Stimulated activated naive CD8-positive, alpha-beta T cell treated with anti-CD3 and anti-CD28 coated beads, Interleukin-15, Interleukin-2, amounts not matched to agents 100 U/mL and 50 U/mL, for 24 hours (primary cell): ENCODE measurements around the gene WASHC2C.
"Not testable (repeated sequence)": the region's sequence is repeated elsewhere in the genome, so short reads cannot be mapped to it uniquely, and the experiment has no call there.

ENCODE experiments used
- ATAC-seq: fragments of 150-1000 bp; cut with Tn5 transposase; one replicate; pipeline ENCODE4 v1.10.0; 2021
- DNase-seq: peaks from one replicate; pipeline ENCODE4 v3.0.0; 2021

Gene WASHC2C

DNA sequence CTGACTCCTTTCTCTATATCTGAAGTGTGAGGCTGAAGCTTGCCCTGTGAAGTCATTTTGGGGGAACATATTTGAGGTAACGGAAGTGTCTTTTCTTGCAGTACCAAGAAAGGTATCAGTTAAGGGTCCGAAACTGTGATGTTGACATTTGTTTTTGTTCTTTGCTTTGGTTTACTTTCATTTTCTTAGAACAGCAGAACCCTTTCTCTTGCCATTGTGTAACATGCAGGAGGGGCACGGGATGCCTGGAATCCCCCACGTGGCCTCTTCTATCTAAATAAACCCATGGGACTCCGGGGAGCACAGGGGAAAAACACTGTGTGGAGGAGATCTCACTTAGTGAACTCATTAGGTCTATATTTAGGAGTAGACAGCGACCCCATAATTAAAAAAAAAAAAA is 34.6 kb downstream of the WASHC2C start:
- ATAC-seq, DNase-seq: not testable (repeated sequence)

DNA sequence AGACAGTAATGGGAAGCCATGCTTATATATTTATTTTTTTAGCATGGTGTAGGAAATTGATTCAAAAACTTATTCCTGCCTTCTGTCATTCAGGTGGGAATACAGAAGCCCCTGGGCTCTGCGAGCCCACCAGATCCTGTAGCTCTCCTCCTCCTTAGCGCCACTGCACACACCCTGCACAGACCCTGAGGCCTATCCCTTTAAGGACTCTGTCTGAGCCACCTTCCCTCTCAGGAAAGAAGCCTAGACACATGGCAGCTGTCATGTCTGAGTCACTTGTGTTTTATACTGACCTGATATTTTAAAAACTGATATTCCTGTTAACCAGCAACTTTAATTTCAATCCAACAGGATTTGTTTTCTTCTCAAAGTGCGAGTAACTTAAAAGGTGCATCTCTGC is 36.0 kb downstream of the WASHC2C start:
- not testable (repeated sequence) for ATAC-seq, DNase-seq

DNA sequence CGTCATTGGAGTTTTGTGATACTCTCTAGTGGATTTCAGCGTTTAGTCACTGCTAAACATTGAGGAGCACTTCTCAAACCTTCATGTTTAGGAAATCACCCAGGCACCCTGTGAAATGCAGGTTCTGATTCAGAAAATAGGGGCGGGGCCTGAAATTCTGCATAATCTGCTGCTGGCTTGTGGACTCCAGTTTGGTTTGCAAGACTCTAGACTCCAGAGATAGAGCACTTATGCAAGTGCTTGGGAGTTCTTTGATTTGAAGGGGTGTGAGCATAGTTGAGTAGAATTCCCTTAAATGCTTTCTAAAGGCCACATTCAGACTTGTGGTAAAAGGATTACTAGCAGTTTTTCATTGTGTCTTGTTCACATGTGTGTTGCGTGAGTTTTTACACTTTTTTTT is 41.3 kb downstream of the WASHC2C start:
- DNase-seq, ATAC-seq: not testable (repeated sequence)

DNA sequence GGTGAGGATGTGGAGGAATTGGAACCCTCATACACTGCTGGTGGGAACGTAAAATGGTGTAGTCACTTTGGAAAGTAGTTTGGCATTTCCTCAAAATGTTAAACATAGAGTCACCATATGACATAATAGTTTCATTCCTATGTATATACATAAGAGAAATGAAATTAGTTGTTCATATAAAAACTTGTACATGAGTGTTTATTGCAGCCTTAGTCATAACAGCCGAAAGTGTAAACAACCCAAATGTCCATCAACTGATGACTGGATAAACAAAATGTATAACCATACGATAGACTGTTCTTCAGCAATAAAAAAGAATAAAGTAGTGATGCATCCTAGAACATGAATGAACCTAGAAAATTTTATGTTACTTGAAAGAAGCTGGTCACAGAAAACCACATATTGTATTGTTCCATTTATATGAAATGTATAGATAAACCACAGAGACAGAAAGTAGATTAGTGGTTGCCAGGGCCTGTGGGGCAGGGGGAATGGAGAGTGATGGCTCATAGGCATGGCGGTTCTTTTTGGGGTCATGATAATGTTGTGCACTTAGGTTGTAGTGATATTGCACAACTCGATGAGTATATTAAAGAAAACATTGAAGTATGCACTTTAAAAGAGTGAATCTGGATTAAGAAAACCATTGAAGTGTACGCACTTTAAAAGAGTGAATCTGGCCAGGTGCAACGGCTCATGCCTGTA is 44.8 kb downstream of the WASHC2C start:
- DNase-seq = not testable (repeated sequence)
- peak; percentile 46 for ATAC-seq

DNA sequence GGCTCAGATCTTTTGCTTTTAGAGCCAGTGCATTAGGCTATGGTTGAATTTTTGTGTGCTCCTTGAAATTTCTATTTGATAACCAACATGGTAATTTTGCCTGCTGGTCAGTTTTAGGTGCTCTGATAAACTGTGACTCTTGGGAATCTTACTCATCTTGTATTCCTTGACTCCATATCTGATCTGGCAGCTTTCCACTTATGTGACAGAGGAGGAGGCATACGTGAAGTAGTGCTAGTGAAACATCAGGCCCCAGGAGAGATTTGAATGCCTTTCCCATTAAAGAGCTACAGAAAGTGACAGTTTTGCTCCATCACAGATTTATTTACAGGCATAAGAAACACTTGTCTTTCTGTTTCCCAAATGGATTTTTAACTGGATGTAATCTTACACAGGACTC is 59.2 kb downstream of the WASHC2C start:
- not testable (repeated sequence) for ATAC-seq, DNase-seq

DNA sequence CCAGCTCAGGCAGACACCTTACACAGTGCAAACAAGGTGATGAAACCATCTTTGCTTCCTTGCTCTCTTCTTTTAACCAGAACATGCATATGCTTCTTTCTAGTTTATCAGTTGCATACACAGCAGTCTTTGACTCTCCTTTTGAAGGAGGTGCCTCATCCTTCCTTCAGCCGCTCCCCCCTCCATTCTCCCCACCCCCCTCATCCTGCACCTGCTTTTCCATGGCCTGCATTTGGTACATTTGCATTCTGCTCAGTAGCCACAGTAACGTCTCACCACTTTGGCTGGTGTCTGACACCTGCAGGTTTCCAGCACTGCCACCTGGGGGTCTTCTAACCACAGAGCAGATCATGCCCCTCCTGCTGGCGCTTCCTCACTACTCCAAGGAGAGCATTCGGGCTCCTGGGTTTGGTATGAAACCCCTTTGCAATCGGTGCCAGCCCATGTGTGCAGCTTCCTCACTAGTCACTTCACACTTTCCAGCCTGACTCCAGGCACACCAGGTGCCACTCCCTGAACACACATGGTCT is 60.2 kb downstream of the WASHC2C start:
- ATAC-seq, DNase-seq: not testable (repeated sequence)

DNA sequence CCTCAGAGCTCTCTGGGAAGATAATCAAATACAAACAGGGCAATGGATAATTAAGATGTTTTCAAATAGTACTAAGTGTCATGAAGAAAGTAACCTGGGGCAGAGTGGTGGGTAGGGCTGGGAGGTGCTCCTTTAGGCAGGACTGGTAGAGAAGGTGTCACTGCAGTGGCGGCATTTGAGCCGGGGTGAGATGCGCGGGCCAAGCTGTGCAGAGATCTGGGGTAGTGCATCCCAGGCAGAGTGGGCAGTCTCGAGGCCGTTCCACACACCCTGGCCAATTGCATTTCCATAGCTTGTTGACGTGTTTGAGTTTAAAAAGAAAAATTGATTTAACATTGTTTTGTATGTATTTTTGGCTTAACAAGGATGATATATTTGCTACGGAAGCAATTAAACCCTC is 62.9 kb downstream of the WASHC2C start:
- not testable (repeated sequence) for DNase-seq, ATAC-seq

DNA sequence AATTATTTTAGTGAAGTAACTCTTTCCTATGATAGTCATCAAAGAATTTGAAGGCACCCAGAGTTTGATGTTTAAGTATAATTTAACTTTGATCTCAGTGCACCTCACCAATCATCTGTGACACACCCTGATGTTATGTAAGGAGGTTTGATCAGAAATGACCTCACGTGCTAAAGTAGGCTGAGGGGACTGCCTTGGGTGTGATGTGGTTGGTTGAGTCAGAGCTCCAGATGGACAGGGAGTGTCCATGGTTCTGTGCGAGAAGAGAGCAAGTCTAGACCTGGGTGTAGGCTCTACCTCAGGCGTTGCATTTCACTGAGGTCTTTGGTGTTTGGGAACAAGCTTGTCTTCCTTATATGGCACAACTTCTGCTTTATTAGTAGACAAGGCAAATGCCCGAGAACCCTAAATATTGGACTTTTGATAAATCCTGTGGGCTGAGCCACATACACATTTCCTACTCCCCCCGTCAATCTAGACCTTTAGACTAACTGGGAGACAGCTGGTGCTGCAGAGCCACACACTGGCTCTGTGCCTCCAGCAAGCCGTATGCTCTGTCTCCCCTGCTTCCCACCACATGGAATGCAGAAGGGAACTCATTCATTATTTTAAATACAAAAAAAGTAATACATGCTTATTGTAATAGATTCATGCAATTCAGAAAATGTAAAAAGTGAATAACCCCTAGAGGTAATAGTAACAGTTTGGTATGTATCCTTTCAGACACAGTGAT is 63.8 kb downstream of the WASHC2C start:
- ATAC-seq, DNase-seq: not testable (repeated sequence)

DNA sequence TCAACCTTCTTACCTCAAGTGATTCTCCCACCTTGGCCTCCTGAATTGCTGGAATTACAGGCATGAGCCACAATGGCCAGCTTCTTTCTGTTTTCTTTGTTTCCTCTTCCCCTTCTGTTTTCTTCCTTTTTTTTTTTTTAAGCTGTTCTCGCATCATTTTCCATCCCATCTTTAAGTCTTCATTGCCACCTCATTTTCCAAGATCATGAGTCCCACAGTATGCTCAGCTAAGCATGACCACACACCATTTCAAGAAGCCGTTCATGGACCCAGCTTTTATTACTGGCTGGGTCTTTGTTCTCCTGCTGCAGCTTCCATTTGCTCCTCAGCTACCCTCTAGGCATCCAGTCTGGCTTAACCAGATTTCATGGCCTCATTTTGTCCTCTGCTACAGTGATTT is 67.7 kb downstream of the WASHC2C start:
- ATAC-seq, DNase-seq: not testable (repeated sequence)

DNA sequence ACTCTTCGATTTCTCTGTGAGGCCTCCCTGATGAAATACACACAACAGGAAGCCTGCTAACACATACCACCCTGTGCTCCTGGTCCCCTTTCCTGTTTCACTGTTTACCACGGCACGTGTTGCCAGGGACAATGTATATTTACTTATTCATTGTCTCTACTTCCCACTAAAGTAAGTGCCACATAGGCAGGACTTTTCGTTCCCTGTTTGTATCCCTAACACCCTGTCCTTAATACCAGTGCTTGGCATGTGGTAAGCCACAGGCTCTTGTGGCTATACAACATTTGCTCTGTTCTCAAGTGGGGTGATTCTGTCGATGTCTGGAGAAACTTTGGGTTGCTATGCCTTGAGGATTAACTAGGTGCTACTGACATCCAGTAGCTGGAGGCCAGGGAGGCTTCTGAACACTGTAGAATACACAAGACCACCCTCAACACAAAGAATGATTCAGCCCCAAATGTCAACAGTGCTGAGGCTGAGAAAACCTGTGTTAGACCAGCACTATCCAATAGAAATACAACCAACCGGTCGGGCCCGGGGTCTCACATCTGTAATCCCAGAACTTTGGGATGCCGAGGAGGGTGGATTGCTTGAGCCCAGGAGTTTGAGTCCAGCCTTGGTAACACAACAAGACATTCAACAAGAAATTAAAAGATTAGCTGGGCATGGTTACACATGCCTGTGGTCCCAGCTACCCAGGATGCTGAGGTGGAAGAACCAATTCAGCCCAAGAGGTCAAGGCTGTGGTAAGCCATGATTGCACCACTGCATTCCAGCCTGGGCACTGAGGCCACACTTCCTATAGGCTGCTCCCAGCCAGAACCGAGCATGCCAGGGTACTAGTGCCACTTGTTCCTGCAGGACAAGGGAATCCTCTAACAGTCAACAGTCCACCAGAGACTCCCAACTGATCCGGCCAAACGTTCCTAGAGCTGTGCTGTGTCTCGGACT is 76.3 kb downstream of the WASHC2C start:
- not testable (repeated sequence) for ATAC-seq, DNase-seq

DNA sequence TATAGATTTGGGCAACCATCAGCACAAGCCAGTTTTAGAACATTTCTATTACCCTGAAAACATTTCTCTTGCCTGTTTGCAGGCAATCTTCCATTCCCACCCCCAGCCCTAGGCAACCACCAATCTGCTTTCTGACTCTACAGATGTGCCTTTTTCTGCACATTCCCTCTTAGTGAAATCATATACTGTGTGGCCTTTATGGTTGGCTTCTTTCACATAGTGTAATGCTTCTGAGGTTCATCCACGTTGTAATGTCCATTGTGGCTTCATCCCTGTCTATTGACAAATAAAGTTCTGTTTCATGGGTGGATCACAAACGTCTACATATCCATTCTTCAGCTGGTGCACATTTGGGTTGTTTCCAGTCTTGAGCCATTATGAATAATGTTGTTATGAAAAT is 77.9 kb downstream of the WASHC2C start:
- ATAC-seq, DNase-seq: not testable (repeated sequence)

DNA sequence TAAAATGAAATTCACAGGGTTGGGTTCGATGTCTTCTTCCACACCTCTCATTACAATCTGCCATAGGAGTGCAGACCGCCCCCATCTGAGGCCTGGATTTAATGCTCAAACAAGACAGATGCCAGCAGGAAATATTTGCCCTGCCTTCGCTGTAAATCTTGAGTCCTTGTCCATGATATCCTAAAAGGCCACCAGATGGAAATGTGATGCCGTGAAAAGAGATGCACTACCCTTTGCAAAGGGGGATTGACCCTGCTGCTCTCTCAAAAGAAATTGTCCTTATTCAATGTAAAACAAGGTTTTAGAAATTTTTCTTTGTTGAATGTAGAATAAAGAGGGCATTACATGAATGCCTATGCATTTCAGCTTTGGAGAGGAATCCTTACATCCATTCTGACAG is 82.8 kb downstream of the WASHC2C start:
- DNase-seq (no peak), ATAC-seq (no peak)

DNA sequence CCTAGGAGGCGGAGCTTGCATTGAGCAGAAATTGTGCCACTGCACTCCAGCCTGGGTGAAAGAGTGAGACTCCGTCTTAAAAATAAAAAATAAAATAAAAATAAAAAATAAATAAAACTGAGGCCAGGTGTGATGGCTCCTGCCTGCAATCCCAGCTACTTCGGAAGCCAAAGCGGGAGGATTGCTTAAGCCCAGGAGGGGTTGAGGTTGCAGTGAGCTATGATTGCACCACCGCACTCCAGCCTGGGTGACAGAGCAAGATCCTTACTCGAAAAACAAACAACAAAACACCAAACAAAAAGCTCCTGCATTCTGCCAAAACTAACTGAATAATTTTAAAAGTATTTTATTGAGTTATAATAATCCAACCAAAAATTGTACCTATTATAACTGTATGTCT is 84.0 kb downstream of the WASHC2C start:
- ATAC-seq = no peak
- DNase-seq = no peak

DNA sequence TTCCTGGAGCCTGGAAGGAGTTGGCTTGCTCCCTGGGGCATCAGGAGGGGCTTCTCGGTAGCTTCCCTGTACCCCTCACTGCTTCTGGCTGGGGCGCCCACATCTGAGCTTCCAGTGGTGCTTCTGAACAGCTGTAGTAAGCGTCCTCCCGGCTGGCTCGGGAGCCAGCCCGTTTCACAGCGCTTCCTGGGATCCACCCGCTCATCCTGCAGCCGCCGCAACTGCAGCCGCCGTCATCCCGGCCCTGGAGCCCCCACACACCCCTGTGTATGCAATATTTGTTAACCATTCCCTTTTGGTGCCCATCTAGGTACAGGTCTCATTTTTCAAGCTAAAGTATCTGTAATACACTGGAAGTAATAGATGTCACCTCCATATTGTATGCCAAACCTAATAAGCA is 85.9 kb downstream of the WASHC2C start:
- ATAC-seq, DNase-seq: not testable (repeated sequence)

DNA sequence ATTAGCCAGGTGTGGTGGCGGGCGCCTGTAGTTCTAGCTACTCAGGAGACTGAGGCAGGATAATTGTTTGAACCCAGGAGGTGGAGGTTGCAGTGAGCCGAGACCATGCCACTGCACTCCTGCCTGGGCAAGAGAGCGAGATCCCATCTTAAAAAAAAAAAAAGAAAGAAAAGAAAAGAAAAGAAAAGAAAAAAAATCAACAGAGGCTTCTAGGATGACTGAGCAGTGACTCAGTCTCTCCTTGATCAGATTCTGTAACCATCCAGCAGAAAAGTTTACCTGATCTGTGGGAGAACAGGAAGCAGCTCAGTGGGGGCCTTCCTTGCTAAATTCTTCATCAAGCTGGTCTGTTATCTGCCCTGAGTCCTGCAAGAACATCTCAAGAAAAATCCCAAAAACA is 87.1 kb downstream of the WASHC2C start:
- ATAC-seq, DNase-seq: not testable (repeated sequence)

DNA sequence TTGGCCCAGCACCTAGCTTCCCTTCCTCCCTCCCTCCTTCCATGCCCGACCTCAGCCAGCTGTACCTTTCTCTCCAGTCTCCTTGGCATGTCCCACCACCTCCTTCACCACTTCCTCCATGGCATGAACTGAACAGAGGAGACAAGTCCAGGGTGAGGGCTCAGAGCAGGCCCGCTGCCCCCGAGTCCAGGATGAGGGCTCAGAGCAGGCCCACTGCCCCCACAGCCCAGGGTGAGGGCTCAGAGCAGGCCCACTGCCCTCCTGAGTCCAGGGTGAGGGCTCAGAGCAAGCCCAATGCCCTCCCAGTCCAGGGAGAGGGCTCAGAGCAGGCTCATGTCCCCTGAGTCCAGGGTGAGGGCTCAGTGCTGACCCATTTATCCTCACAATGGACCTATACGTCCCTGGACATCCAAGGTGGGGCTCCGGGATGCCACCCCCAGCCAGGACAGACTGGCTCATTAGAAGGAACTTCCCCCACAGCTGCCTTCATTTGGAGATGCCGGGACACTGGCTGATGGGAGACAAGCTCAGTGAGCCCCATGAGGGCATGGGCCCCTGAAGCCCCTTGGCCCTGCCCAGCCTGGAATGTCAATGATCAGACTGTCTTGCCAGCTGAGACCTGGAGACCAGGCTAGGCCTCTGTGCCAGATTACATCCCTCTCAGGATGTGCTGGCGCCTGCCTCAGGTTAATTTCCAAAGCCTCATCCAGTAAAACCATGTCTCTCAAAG is 90.2 kb downstream of the WASHC2C start:
- ATAC-seq = no peak
- no peak for DNase-seq

DNA sequence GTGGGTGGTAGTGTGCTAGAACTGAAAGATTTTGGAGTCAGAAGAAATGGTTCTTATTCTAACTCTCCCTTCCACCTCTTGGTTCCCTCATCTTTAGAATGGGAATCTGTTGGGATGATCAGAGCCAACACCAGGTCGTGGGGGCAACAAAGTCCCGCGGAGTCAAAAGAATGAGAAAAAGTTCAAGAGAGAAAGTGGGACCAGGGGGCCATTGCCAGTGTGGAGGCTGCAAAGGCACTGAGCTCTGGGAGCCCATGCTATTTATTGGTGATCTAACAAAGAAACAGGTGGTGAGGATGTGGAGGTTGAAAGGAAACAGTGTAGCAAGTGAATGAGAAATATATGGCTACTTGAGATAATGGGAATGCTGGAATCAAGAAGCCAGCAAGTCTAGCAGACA is 90.8 kb downstream of the WASHC2C start:
- ATAC-seq (no peak), DNase-seq (no peak)

DNA sequence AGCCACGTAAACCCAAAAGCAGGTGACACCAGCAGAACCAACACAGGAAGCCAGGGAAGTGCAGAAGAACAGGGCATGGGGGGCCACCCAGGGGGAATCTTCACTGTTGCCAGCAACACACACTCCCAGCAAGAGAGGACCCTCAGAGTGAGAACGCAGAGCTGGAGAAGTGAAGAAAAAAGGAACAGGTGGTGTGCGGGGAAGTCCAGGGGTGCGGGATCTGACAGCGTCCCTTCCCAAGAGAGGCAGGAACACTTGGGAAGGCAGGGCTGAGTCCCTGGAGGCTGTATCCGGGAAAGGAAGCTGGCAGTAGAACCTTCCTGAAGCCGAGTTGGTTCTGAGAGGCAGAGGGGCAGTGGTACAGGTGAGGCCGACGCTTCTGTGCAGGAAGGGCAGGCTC is 92.5 kb downstream of the WASHC2C start:
- ATAC-seq (no peak), DNase-seq (no peak)

DNA sequence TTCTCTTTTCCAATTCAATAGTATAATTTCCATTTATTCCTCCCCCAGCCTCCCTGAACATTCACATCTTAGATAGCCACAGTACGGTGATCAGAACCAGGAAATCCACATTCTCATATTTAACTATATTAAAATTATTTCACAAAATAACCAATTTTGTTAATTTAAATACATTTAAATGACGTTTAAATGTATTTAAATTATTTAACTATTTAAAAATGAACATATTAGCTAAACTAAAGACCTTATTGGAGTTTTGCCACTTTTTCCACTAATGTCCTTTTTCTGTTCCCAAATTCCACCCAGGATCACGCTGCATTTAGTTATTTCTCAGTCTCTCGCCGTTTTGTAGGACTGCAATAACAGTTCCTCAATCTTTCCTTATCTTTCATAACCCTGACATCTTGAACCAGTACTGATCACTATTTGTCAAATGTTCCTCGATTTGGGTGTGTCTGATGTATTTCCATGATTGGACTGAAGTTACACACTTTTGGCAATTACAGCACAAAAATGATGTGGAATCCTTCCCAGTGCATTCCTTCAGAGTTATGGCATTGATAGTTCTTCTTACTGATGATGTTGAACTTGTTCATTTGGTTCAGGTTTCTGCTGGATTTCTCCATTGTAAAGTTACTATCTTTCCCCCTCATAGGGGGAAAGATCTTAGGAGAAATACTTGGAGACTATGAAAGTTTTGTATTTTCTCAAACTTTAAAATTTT is 93.2 kb downstream of the WASHC2C start:
- DNase-seq, ATAC-seq: not testable (repeated sequence)

DNA sequence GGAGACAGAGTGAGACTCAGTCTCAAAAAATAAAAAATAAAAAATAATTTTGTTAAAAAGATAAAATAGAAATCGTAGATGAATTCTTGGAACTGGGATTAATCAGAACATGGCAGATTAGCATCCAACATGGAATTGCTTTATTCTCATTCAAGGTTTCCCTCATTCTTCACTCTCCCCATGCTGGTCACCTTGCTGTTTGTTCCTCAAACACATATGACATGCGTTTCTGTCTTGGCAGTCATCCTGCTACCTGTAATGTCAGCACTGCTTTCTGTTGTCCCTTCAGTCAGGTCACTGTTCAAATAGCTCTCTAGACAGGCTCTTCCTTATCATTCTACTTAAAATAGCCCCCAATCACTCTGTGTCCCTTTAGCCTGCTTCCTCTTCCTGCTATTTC is 95.9 kb downstream of the WASHC2C start:
- DNase-seq, ATAC-seq: not testable (repeated sequence)
